ENCODE results near the gene TP53BP1. TPM values are rescaled to one million over a fixed set of nuclear protein-coding genes. Genes with fewer than 3 reads are reported as not detected.

Gene TP53BP1
- total RNA-seq, 2 experiments from 2014 or later = 27.1 to 27.5 TPM

DNA sequence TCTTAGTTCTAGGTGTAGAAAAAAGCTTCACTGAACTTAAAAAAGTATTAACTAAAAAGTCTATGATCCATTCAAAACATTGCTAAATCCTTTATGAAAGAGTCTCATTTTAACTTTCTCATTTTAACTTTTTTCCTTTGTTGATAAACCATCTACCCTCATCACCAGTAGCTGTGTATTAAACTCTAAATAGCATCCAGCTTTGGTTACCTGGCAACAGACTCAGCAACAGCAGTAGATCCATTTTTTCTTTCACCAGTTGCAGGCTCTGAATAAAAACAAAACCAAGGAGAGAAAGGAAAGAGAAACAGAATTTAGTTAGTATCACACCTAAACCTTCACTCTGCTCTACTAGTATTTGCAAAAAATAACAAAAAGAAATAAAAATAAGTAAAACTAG is 51.6 kb downstream of the TP53BP1 start:
- POLR2A ChIA-PET = interaction anchor here (0.9 kb wide), 1 partner anchor 72 kb away, joined by 4 read pairs; no protein-coding TSS in a partner anchor
- peak overlapping the region; percentile 39 for H3K4me3 Mint-ChIP-seq

DNA sequence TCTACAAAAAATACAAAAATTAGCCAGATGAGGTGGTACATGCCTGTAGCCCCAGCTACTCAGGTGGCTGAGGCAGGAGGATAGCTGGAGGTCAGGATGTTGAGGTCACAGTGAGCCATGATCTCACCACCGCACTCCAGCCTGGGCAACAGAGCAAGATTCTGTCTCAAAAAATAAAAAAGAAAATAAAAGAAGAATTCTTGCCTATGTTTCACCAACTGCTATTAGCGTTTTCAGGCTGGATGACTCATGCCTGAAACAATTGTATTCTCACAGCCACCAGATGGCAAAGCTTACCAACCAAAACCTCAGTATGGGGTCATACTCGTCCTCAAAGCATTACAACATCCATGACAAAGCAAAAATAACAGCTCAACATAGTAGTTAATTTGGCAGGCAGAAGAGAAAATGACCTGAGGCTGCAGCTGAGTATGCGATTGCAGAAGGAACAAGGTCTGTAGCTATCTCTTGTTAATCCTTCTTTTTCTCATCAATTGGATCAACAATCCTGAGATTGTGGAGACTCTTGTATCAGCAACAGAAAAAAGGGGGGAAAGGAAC is 52.2 kb downstream of the TP53BP1 start:
- H3K9me3 Mint-ChIP-seq = no peaks in the 10 kb centered on the region
- H3K4me3 Mint-ChIP-seq = peak overlapping the region; percentile 20
- POLR2A ChIA-PET = interaction anchor here (0.9 kb wide), 1 partner anchor 73 kb away, joined by 4 read pairs; no protein-coding TSS in a partner anchor

More for the DNA sequence above, 51.6 kb downstream of the TP53BP1 start:
- Mint-ChIP-seq H3K27me3 (no peaks in the 10 kb centered on the region), H3K4me1 (peaks cover 10% of the 10 kb centered on the region), H3K36me3 (peaks cover 5% of the 10 kb centered on the region), H3K27ac (peak overlapping the region; percentile 78), H3K9me3 (no peaks in the 10 kb centered on the region)
- DNase-seq = no peak
- ATAC-seq (ENCODE audit: low read depth) = peak; percentile 43

DNA sequence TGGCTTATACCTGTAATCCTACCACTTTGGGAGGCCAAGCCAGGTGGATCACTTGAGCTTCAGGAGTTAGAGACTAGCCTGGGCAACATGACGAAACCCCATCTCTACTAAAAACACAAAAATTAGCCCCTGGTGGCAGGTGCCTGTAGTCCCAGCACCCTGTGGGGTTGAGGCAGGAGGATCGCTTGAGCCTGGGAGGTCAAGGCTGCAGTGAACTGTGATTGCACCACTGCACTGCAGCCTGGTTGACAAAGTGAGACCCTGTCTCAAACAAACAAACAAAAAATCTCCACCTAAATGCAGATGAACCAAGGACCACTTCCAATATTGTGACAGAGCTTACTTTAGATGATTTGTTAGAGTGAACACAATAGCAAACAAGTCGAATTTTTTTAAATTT is 53.7 kb downstream of the TP53BP1 start:
- peaks cover 1% of the 10 kb centered on the region for H3K36me3 Mint-ChIP-seq
- no peak overlapping the region for H3K27ac Mint-ChIP-seq
- H3K9me3 Mint-ChIP-seq = no peaks in the 10 kb centered on the region
- peaks cover 10% of the 10 kb centered on the region for H3K4me1 Mint-ChIP-seq
- no peaks in the 10 kb centered on the region for H3K27me3 Mint-ChIP-seq
- ATAC-seq (ENCODE audit: low read depth) (no peak), DNase-seq (no peak)
- POLR2A ChIA-PET = no interaction called here
- H3K4me3 Mint-ChIP-seq = no peak overlapping the region

More for the DNA sequence above, 52.2 kb downstream of the TP53BP1 start:
- H3K4me1 Mint-ChIP-seq = peaks cover 10% of the 10 kb centered on the region
- peaks cover 4% of the 10 kb centered on the region for H3K36me3 Mint-ChIP-seq
- no peaks in the 10 kb centered on the region for H3K27me3 Mint-ChIP-seq
- peak overlapping the region; percentile 80 for H3K27ac Mint-ChIP-seq
- no peak for DNase-seq
- ATAC-seq (ENCODE audit: low read depth) = peak; percentile 83

DNA sequence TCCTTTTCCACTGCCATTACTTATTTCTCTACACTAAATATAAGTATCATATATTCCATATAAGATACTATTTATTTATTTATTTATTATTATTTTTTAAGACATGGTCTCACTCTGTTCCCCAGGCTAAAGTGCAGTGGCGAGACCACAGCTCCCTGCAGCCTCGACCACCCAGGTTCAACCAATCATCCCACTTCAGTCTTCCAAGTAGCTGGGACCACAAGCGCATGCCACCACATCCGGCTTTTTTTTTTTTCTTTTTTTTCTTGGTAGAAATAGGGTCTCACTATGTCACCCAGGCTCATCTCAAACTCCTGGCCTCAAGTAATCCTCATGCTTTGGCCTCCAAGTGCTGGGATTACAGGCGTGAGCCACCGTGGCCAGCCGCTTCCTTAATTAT is 56.6 kb downstream of the TP53BP1 start:
- H3K4me3 Mint-ChIP-seq = no peak overlapping the region
- H3K36me3 Mint-ChIP-seq = peaks cover 1% of the 10 kb centered on the region
- H3K4me1 Mint-ChIP-seq = peaks cover 8% of the 10 kb centered on the region
- POLR2A ChIA-PET = no interaction called here
- no peak for ATAC-seq (ENCODE audit: low read depth)
- no peaks in the 10 kb centered on the region for H3K27me3 Mint-ChIP-seq
- H3K9me3 Mint-ChIP-seq = no peaks in the 10 kb centered on the region
- DNase-seq = no peak
- H3K27ac Mint-ChIP-seq = no peak overlapping the region

DNA sequence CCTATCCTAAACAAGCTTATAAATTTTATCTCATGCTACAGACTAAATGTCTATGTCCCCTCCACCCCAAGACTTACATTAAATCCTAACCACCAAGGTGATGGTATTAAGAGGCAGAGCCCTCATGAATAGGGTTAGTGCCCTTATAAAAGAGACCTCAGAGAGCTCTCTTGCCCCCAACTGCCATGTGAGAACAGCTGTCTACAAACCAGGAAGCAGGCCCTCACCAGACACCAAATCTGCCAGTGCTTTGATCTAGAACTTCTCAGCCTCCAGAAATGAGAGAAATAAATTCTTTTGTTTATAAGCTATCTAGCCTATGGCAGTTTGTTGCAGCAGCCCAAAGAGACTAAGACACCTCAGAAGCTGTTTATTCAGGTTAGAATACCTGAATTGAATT is 58.5 kb downstream of the TP53BP1 start:
- no peaks in the 10 kb centered on the region for H3K27me3 Mint-ChIP-seq
- POLR2A ChIA-PET = no interaction called here
- no peak overlapping the region for H3K27ac Mint-ChIP-seq

DNA sequence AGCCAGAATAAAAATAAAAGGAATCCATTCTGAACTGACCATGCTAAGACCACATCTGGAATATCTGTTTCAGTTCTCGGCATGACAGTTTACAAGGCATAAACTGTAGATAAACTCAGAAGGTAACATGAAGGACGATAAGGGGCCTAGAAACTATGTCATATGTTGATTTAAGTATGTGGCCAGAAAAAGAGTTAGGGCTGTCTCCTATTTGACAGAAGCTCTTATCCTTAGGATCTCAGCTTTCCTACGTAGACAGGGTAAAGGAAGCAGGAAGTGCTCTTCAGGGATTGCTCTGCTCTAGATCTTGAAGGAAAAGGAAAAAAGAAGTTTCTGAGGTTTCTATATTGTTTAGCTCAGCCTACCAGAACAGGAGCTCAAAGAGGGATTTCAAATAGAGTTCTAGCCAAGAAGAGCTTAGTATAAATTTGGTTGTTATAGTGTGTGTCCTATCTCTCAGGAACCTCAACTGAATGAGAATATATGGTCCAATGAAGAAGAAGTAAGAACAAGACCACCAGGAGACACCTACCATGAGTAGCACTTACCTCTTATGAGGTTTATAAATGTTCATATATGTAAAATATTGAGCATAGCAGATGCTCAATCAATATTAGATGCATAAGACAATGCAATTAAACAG is 59.2 kb downstream of the TP53BP1 start:
- POLR2A ChIA-PET = no interaction called here
- ATAC-seq (ENCODE audit: low read depth) = no peak
- H3K27ac Mint-ChIP-seq = no peak overlapping the region
- H3K36me3 Mint-ChIP-seq = no peaks in the 10 kb centered on the region
- H3K27me3 Mint-ChIP-seq = no peaks in the 10 kb centered on the region
- H3K4me3 Mint-ChIP-seq = no peak overlapping the region
- H3K9me3 Mint-ChIP-seq = no peaks in the 10 kb centered on the region
- no peak for DNase-seq
- no peaks in the 10 kb centered on the region for H3K4me1 Mint-ChIP-seq

More for the DNA sequence above, 58.5 kb downstream of the TP53BP1 start:
- Mint-ChIP-seq H3K36me3 (no peaks in the 10 kb centered on the region), H3K9me3 (no peaks in the 10 kb centered on the region), H3K4me3 (no peak overlapping the region), H3K4me1 (no peaks in the 10 kb centered on the region)
- ATAC-seq (ENCODE audit: low read depth) (no peak), DNase-seq (no peak)

DNA sequence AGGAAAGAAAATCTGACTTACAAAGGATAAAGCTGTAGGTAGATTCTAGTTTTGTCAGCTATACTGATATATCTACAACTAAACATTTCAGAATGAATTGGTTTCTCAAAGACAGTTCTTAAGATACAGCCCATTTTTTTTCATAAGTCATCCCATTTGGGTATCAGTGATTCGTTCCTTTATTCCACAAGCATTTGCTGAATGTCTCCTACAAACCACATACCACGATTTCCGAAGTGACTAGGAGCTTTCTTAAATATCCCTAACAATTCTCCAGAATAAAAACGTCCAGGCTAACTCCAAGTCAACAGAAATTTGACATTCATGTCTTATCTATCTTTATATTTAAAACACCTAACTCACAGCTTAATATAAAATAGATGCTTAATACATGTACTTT is 59.8 kb downstream of the TP53BP1 start:
- DNase-seq = no peak
- ATAC-seq (ENCODE audit: low read depth) = no peak
- H3K4me1 Mint-ChIP-seq = no peaks in the 10 kb centered on the region
- H3K27ac Mint-ChIP-seq = no peak overlapping the region
- H3K27me3 Mint-ChIP-seq = no peaks in the 10 kb centered on the region
- H3K4me3 Mint-ChIP-seq = no peak overlapping the region
- POLR2A ChIA-PET = no interaction called here
- no peaks in the 10 kb centered on the region for H3K36me3 Mint-ChIP-seq
- no peaks in the 10 kb centered on the region for H3K9me3 Mint-ChIP-seq

DNA sequence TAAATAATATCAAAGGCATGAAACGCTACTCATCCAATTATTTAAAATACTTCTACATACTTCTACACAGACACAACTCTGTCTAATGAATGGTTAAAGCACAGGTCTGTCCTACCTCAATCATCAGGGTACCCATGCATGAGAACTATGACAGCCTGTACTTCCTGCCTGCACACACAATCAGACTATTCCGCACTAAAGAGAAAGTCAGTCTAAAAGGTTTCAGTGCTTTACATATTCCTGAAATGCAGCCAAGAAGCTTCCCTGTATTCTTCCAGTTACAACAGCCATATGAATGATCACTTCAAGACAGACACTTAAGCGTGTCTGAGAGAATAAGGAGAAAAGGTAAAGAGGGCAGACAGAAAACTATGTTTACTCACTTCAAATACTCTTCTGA is 63.3 kb downstream of the TP53BP1 start:
- Mint-ChIP-seq H3K4me3 (no peak overlapping the region), H3K4me1 (no peaks in the 10 kb centered on the region), H3K27me3 (no peaks in the 10 kb centered on the region), H3K9me3 (no peaks in the 10 kb centered on the region), H3K36me3 (peaks cover 11% of the 10 kb centered on the region), H3K27ac (no peak overlapping the region)
- ATAC-seq (ENCODE audit: low read depth) (no peak), DNase-seq (no peak)
- POLR2A ChIA-PET = no interaction called here

DNA sequence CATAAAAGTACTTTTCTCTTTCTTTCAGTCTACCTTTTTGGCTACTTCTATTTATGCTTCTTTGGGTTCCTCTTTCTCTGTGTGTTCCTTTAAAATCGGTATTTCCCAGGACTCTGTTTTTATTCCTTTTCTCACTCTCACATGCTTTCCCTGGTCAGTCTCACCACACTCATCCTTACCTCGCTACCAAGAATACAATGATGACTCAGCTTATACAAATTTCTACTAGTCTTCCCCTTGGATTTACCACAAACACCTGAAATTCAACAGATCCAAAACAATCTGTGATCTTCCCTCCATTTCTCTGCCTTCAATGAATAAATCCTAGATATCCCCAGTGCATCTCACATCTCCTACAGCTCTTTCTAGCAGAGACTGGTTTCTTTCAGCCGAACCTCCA is 69.2 kb downstream of the TP53BP1 start:
- ATAC-seq (ENCODE audit: low read depth) (no peak), DNase-seq (no peak)
- Mint-ChIP-seq H3K9me3 (no peaks in the 10 kb centered on the region), H3K36me3 (peaks cover 22% of the 10 kb centered on the region), H3K27ac (no peak overlapping the region), H3K27me3 (no peaks in the 10 kb centered on the region), H3K4me3 (no peak overlapping the region), H3K4me1 (peaks cover 9% of the 10 kb centered on the region)
- POLR2A ChIA-PET = no interaction called here

DNA sequence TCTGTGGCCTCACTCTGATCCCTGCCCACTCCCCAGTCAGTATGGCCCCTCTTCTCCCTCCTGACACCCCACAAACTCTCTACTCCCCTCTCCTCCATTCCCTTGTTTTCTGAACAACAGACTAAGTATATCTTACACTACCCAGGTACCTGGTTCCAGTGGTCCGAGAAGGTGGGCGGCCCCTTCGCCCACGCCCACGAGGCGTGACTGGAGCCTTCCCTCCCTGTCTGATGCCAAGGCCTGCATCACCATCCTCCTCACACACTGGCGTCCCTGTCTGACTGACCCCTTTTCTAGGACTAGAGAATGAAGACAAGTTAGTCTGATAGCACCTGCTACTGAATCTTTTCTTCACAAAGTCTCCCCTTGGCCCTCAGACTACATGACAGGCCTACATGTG is 72.1 kb downstream of the TP53BP1 start:
- no peaks in the 10 kb centered on the region for H3K9me3 Mint-ChIP-seq
- no peak for DNase-seq
- H3K4me1 Mint-ChIP-seq = peaks cover 9% of the 10 kb centered on the region
- no peak for ATAC-seq (ENCODE audit: low read depth)
- H3K27ac Mint-ChIP-seq = no peak overlapping the region
- H3K4me3 Mint-ChIP-seq = no peak overlapping the region
- H3K27me3 Mint-ChIP-seq = no peaks in the 10 kb centered on the region
- H3K36me3 Mint-ChIP-seq = peaks cover 16% of the 10 kb centered on the region
- POLR2A ChIA-PET = no interaction called here

DNA sequence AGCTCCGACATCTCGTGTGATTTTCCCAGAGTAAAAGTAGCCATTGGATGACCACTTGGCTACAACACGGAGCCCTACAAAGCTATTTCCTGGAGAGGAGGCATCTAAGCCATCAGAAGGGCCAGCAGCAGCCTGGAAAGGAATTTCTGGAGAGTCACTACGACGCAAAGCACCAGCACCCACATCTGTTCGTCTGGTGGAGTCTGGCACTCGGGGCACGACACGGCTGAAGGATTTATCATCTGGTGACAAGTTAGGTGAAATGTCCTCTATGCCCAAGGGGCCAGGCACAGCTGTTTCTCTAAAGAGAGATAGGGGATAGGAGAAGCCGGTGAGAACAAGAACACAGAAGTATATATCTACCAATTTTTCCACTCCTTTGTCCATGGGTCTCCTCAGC is 72.5 kb downstream of the TP53BP1 start:
- Mint-ChIP-seq H3K4me3 (no peak overlapping the region), H3K27ac (no peak overlapping the region), H3K36me3 (peaks cover 16% of the 10 kb centered on the region), H3K9me3 (no peaks in the 10 kb centered on the region), H3K27me3 (no peaks in the 10 kb centered on the region), H3K4me1 (peaks cover 9% of the 10 kb centered on the region)
- POLR2A ChIA-PET = no interaction called here
- ATAC-seq (ENCODE audit: low read depth) (no peak), DNase-seq (no peak)

DNA sequence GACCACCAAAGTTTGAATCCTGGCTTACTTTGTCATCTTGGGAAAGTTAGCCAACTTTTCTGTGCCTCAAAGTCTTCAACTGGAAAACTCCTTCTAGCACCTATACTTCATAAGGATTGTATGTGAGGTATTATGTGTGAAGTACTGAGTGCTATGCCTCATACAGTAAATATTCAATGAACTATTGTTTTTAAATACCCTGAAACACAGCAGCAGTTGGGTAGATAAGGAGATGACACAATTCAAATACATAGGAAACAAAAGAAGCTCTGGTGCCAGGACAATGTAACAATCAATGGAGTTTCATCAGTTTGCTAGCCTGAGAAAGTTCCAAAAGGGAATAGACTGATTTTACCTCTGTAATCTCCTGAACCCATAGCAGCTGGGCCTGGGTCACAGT is 78.8 kb downstream of the TP53BP1 start:
- ATAC-seq (ENCODE audit: low read depth) (no peak), DNase-seq (no peak)
- no peak overlapping the region for H3K27ac Mint-ChIP-seq
- H3K27me3 Mint-ChIP-seq = no peaks in the 10 kb centered on the region
- H3K36me3 Mint-ChIP-seq = peaks cover 18% of the 10 kb centered on the region
- no peak overlapping the region for H3K4me3 Mint-ChIP-seq
- POLR2A ChIA-PET = no interaction called here
- H3K4me1 Mint-ChIP-seq = no peaks in the 10 kb centered on the region
- H3K9me3 Mint-ChIP-seq = no peaks in the 10 kb centered on the region

DNA sequence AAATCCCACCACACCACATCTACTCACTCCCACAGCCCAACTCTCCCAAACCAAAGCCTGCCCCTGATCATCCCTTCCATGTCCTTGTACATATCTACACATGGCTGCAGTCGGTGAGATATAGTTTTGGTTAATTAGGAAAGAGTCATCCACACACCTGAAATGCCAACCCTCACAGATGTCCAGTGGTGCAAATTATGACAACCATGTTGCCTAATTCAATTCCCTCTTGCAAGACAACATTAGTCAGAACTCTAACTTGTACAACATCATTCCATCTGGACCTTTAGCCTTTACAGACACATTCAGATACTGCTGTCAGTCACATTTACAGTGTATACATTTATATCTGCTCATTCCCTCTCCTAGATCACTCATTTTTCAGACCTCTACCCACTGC is 80.9 kb downstream of the TP53BP1 start:
- H3K36me3 Mint-ChIP-seq = peaks cover 21% of the 10 kb centered on the region
- no peaks in the 10 kb centered on the region for H3K9me3 Mint-ChIP-seq
- no peak overlapping the region for H3K4me3 Mint-ChIP-seq
- H3K27me3 Mint-ChIP-seq = no peaks in the 10 kb centered on the region
- H3K4me1 Mint-ChIP-seq = no peaks in the 10 kb centered on the region
- no peak overlapping the region for H3K27ac Mint-ChIP-seq
- ATAC-seq (ENCODE audit: low read depth) = no peak
- POLR2A ChIA-PET = no interaction called here
- DNase-seq = no peak

DNA sequence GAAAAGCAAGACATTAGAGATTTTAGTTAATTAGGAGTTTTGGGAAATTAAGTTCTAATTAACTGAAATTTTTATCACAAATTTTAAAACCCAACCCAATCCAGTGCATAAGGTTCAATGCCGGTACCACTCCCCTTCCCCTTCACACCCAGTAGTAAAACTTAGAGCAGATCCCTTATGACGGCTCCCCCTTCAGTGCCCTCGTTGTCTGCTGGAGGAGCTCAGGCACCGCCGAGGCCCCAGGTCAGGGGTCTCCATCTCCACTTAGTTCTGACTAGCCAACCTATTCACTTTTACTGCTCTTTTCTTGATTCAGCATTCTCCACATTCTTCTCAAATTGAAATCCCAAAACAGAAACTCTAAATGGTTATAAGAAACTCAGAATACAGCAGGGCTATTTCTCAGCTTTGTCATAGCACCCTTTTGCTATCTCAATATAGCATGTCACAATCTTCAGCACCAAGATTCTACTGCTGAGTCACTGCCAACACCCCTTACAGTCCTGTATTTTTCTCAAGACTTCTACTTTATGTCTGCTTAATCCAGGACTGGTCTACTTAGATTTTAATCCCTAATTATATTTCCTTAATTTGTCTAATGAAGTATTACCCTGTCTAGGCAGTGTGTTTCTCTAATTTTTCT is 82.3 kb downstream of the TP53BP1 start:
- DNase-seq (no peak), ATAC-seq (ENCODE audit: low read depth) (no peak)
- Mint-ChIP-seq H3K27ac (no peak overlapping the region), H3K4me3 (no peak overlapping the region), H3K36me3 (peaks cover 25% of the 10 kb centered on the region), H3K27me3 (no peaks in the 10 kb centered on the region), H3K9me3 (no peaks in the 10 kb centered on the region), H3K4me1 (no peaks in the 10 kb centered on the region)
- POLR2A ChIA-PET = no interaction called here
